Epithelial cell of esophagus (primary cell): Measurements from ENCODE around the gene MOSPD3.

Experiments
- DNase-seq: peaks from one replicate; pipeline ENCODE4 v3.0.0; 2010; ENCODE audit warnings: low read depth
- H3K4me3 ChIP-seq: 2 replicates; pipeline ENCODE4 v1.5.1; 2011; ENCODE audit warnings: mild to moderate bottlenecking, low read length, control low read depth
- CTCF ChIP-seq: IDR thresholded peaks from 2 replicates; pipeline ENCODE4 v1.5.1; 2011; ENCODE audit warnings: low read depth, mild to moderate bottlenecking, low read length, control low read depth, inconsistent platforms; ENCODE audit not compliant: insufficient read depth; ENCODE audit errors: missing control alignments

MOSPD3 gene

GRCh38 chr7:100626530-100627237, 14.3 kb downstream of the MOSPD3 start:
- DNase-seq = peak; percentile 90
- TF ChIP-seq CTCF = no peak
- H3K4me3 ChIP-seq = peak overlapping the region; percentile 30

DNA sequence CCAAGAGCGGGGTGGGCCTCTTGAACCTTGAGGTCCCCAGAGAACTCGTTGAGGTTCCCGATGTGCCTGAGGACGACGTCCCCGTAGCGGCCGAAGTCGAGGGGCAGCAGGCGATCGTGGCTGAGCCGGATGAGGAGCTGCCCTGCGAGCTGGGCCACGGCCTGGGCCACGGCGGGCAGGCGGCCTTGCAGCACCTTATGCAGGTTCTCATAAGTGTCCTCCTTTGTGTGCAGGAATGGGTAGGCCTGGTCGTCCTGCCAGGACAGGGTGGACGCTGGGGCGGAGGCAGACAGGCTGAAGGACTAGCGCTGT, 14.9 kb downstream of the MOSPD3 start:
- TF ChIP-seq CTCF = no peak
- no peak for DNase-seq
- H3K4me3 ChIP-seq = no peak overlapping the region

GRCh38 chr7:100629117-100629716, 16.9 kb downstream of the MOSPD3 start:
- DNase-seq = peak; percentile 41
- peak; percentile 37 for TF ChIP-seq CTCF
- no peak overlapping the region for H3K4me3 ChIP-seq

- no peak for TF ChIP-seq CTCF
- no peak for DNase-seq
- H3K4me3 ChIP-seq = no peak overlapping the region
These were observed 17.7 kb downstream of the MOSPD3 start for GRCh38 chr7:100630066-100630465.

DNA sequence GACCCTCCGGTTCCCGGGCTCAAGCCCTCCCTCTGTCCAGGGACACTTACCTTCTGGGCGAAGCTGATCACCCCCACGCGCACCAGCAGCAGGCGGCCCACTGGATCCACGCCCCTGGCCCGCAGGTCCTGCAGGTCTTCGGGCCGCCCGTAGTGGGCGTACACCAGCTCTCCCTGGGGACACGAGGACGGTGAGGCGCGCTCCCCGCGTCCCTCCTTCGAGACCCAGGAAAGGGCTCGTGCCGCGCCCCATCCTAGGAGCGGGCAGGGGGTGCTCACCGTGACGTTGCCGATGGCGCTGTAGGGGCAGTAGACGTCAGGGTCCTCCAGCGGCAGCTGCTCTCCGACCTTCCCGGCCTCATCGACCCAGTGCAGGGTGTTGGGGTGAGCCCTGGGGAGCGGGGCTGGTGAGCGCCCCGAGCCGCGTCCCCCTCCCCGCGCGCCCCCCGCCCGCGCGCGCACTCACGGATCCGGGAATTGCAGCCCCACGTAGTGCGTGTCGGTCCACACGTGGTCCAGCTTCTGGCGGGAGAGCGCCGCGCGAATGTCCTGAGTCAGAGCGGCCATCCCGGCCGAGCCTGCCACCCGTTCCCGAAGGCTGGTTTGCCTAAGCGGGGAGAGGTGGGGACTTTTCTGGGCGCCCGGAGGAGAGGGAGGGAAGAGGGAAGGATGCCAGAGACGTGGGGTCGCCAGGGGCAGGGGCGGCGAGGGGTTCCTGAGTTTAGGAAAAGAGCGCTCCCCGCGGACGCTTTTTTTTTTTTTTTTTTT, 20.8 kb downstream of the MOSPD3 start:
- TF ChIP-seq CTCF = peak; percentile 50
- peak overlapping the region; percentile 44 for H3K4me3 ChIP-seq
- peak; percentile 42 for DNase-seq

DNA sequence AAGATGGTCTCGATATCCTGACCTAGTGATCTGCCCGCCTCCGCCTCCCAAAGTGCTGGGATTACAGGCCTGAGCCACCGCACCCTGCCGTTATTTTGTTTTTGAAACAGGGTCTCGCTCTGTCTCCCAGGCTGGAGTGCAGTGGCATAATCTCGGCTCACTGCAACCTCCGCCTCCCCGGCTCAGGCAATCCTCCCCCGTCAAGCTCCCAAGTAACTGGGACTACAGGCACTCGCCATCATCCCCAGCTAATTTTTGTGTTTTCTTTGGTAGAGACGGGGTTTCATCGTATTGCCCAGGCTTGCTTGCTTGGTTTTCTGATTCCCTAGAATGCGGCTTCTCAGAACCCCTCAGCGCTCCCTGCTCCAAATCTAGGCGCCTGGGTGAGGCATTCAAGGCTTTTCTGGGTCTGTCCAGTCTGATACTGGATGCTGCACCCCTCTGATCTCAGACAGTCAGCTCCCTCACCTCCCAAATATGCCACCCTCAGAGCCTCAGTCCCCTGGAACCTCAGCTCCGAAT, 27.7 kb downstream of the MOSPD3 start:
- TF ChIP-seq CTCF = no peak
- no peak for DNase-seq
- H3K4me3 ChIP-seq = no peak overlapping the region
